Measurements from ENCODE around the gene PVALEF.

DNA sequence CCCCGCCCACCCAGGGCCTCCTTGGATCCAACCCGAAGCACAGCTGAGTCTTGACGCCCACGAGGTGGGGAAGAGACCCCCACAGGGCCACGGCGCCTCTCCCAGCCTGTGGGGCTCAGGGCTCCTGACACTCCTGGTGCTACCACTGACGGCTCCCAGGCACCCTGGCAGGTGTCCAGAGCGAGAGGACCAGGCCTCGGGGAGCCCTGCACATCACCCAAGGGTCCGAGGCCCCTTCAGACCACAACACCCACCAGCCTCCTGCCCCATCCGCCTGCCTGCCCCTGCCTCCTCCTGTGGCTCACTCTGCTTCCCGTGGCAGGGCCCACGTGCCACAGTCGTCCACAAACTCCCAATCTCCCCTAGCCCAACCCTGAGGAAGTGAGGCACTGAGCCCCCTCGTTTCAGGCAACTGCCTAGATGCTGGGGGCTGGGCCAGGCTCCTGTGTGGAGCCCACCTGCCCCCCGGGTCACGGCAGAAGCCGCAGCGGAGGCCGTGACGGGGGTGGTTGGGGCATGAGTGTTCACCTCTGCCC is 29.0 kb downstream of the PVALEF start:
- no peak for TF ChIP-seq POLR2AphosphoS5 (IDR thresholded peaks at IDR 0.05; ENCODE audit: low read depth, low read length)
- TF ChIP-seq, protein P1, sequence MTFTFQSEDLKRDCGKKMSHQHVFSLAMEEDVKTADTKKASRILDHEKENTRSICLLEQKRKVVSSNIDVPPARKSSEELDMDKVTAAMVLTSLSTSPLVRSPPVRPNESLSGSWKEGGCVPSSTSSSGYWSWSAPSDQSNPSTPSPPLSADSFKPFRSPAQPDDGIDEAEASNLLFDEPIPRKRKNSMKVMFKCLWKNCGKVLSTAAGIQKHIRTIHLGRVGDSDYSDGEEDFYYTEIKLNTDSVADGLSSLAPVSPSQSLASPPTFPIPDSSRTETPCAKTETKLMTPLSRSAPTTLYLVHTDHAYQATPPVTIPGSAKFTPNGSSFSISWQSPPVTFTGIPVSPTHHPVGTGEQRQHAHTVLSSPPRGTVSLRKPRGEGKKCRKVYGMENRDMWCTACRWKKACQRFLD (CRISPR knock-in tag; IDR thresholded peaks at IDR 0.05; ENCODE audit: borderline replicate concordance): no peak
